Fibroblast of the conjunctiva (primary cell): ENCODE data around the gene ADAMTS7.
"Not testable (repeated sequence)": the region's sequence is repeated elsewhere in the genome, so short reads cannot be mapped to it uniquely, and the experiment has no call there.

Experiments
- DNase-seq: peaks from one replicate; pipeline ENCODE4 v3.0.0-alpha.2; 2010; ENCODE audit warnings: low read depth

Gene ADAMTS7

GRCh38 chr15:78753751-78754535, 57.3 kb downstream of the ADAMTS7 start:
- not testable (repeated sequence) for DNase-seq

- DNase-seq: not testable (repeated sequence)
Measured at GRCh38 chr15:78753359-78753659, 58.0 kb downstream of the ADAMTS7 start.

GRCh38 chr15:78752492-78753358, 58.5 kb downstream of the ADAMTS7 start:
- DNase-seq: no peak

- no peak for DNase-seq
Measured at GRCh38 chr15:78751602-78751979, 59.7 kb downstream of the ADAMTS7 start.

- peak; percentile 87 for DNase-seq
Measured at GRCh38 chr15:78750974-78751601, 60.2 kb downstream of the ADAMTS7 start.

GRCh38 chr15:78750566-78750965, 60.7 kb downstream of the ADAMTS7 start:
- no peak for DNase-seq

GRCh38 chr15:78749831-78750230, 61.4 kb downstream of the ADAMTS7 start:
- DNase-seq: no peak

- not testable (repeated sequence) for DNase-seq
Measured at GRCh38 chr15:78747877-78748276, 63.4 kb downstream of the ADAMTS7 start.

GRCh38 chr15:78741674-78742073, 69.6 kb downstream of the ADAMTS7 start:
- DNase-seq: not testable (repeated sequence)

- DNase-seq: no peak
Measured at GRCh38 chr15:78740904-78741274, 70.4 kb downstream of the ADAMTS7 start.

- no peak for DNase-seq
Measured at GRCh38 chr15:78739996-78740903, 71.0 kb downstream of the ADAMTS7 start.

GRCh38 chr15:78739206-78739605, 72.1 kb downstream of the ADAMTS7 start:
- DNase-seq: no peak

GRCh38 chr15:78737931-78738558, 73.2 kb downstream of the ADAMTS7 start:
- DNase-seq: not testable (repeated sequence)

- no peak for DNase-seq
Measured at GRCh38 chr15:78737187-78737820, 74.0 kb downstream of the ADAMTS7 start.

- not testable (repeated sequence) for DNase-seq
Measured at GRCh38 chr15:78736286-78736685, 75.0 kb downstream of the ADAMTS7 start.

GRCh38 chr15:78734451-78735064, 76.7 kb downstream of the ADAMTS7 start:
- DNase-seq: no peak

GRCh38 chr15:78732634-78733033, 78.6 kb downstream of the ADAMTS7 start:
- DNase-seq: no peak

- no peak for DNase-seq
Measured at GRCh38 chr15:78730955-78731354, 80.3 kb downstream of the ADAMTS7 start.

- DNase-seq: not testable (repeated sequence)
Measured at GRCh38 chr15:78728427-78728826, 82.8 kb downstream of the ADAMTS7 start.

- DNase-seq: no peak
Measured at GRCh38 chr15:78727561-78727960, 83.7 kb downstream of the ADAMTS7 start.
